Spinal cord (tissue), 10 donors: ENCODE results near the gene TSEN54. TPM values are rescaled to one million over a fixed set of nuclear protein-coding genes. Genes with fewer than 3 reads are reported as not detected.

ENCODE experiments used
- DNase-seq, 6 donors: peaks; one replicate each; pipeline versions ENCODE4 v3.0.0 to v3.0.0-alpha.2; 2013 to 2015; ENCODE audit warnings: low spot score in 6 of 6, low read depth in 4 of 6
- H3K27ac ChIP-seq: one replicate; pipeline ENCODE4 v1.5.1; 2013; ENCODE audit warnings: low read depth, low read length, control low read depth
- H3K27me3 ChIP-seq: one replicate; pipeline ENCODE4 v1.6.1; 2013; ENCODE audit warnings: low read length; ENCODE audit not compliant: control insufficient read depth, insufficient read depth
- H3K36me3 ChIP-seq: one replicate; pipeline ENCODE4 v1.6.1; 2013; ENCODE audit warnings: low read length; ENCODE audit not compliant: control insufficient read depth, insufficient read depth
- H3K4me1 ChIP-seq: one replicate; pipeline ENCODE4 v1.6.1; 2013; ENCODE audit warnings: low read length; ENCODE audit not compliant: control insufficient read depth, insufficient read depth
- H3K4me3 ChIP-seq: one replicate; pipeline ENCODE4 v1.5.1; 2013; ENCODE audit warnings: low read depth, low read length, control low read depth
- H3K9me3 ChIP-seq: one replicate; pipeline ENCODE4 v1.6.1; 2013; ENCODE audit warnings: low read length; ENCODE audit not compliant: control insufficient read depth, insufficient read depth
- WGBS: methylation state at CpG from one replicate; pipeline ENCODE4 v1.1.5; 2013; ENCODE audit warnings: missing lambda C conversion rate; ENCODE audit not compliant: insufficient coverage; 5-methylcytosine and 5-hydroxymethylcytosine counted together
- polyA plus RNA-seq, 2 donors: library from polyadenylated mRNA; unstranded; fragments of 120-200 nt; gene quantifications; one replicate each; pipeline ENCODE4 v1.2.1, GENCODE V29; 2013; ENCODE audit not compliant: insufficient read length in 2 of 2
- total RNA-seq, 2 donors: library from RNA; depleted of rRNA in 1 of 2; stranded (reverse); fragments of 120-200 nt in 1 of 2; fragments of >200 nt in 1 of 2; gene quantifications; one replicate each; pipeline versions ENCODE4 v1.2.3 to v1.2.4, GENCODE V29; 2013 to 2014
- donor health status: healthy.

Gene TSEN54
- total and polyA plus RNA-seq, 4 donors: 10.0 to 48.2 (median 30.9) TPM

GRCh38 chr17:75494326-75494877 lies 21.9 kb upstream of the TSEN54 start:
- H3K4me3 ChIP-seq: no peak overlapping the region
- H3K4me1 ChIP-seq: peaks cover 24% of the 10 kb centered on the region
- no peaks in the 10 kb centered on the region for H3K27me3 ChIP-seq
- no peak overlapping the region for H3K27ac ChIP-seq
- no peaks in the 10 kb centered on the region for H3K9me3 ChIP-seq
- no peak for DNase-seq
- WGBS: 95% methylated on average over 11 of the region's 14 CpGs
- H3K36me3 ChIP-seq: peaks cover 100% of the 10 kb centered on the region

- WGBS: 95% methylated on average over 10 of the region's 11 CpGs
- no peak overlapping the region for H3K4me3 ChIP-seq
- no peaks in the 10 kb centered on the region for H3K9me3 ChIP-seq
- no peak overlapping the region for H3K27ac ChIP-seq
- peaks cover 31% of the 10 kb centered on the region for H3K4me1 ChIP-seq
- no peaks in the 10 kb centered on the region for H3K27me3 ChIP-seq
- DNase-seq: no peak
- H3K36me3 ChIP-seq: peaks cover 100% of the 10 kb centered on the region
Measured at GRCh38 chr17:75496005-75496404, 20.3 kb upstream of the TSEN54 start.

GRCh38 chr17:75498039-75498725 lies 18.1 kb upstream of the TSEN54 start:
- Histone ChIP-seq H3K4me3 (no peak overlapping the region), H3K27ac (no peak overlapping the region), H3K4me1 (peaks cover 49% of the 10 kb centered on the region), H3K36me3 (peaks cover 100% of the 10 kb centered on the region), H3K9me3 (no peaks in the 10 kb centered on the region), H3K27me3 (no peaks in the 10 kb centered on the region)
- 86% methylated on average over 17 of the region's 21 CpGs for WGBS
- DNase-seq: no peak

- peaks cover 49% of the 10 kb centered on the region for H3K4me1 ChIP-seq
Measured at GRCh38 chr17:75498726-75499213, 17.6 kb upstream of the TSEN54 start.

GRCh38 chr17:75499313-75500022 lies 16.9 kb upstream of the TSEN54 start:
- Histone ChIP-seq H3K27ac (peak overlapping the region; percentile 18), H3K4me1 (peaks cover 54% of the 10 kb centered on the region), H3K4me3 (no peak overlapping the region)

More at GRCh38 chr17:75498726-75499213, 17.6 kb upstream of the TSEN54 start:
- Histone ChIP-seq H3K4me3 (no peak overlapping the region), H3K27me3 (no peaks in the 10 kb centered on the region), H3K36me3 (peaks cover 100% of the 10 kb centered on the region), H3K9me3 (no peaks in the 10 kb centered on the region), H3K27ac (no peak overlapping the region)
- no peak for DNase-seq
- 62% methylated on average over 16 of the region's 16 CpGs for WGBS

GRCh38 chr17:75500419-75501216 lies 15.7 kb upstream of the TSEN54 start:
- H3K27ac ChIP-seq: peak overlapping the region; percentile 69
- H3K4me3 ChIP-seq: no peak overlapping the region
- no peak for DNase-seq
- peaks cover 100% of the 10 kb centered on the region for H3K36me3 ChIP-seq
- H3K4me1 ChIP-seq: peaks cover 56% of the 10 kb centered on the region
- no peaks in the 10 kb centered on the region for H3K27me3 ChIP-seq
- WGBS: 86% methylated on average over 14 of the region's 17 CpGs
- no peaks in the 10 kb centered on the region for H3K9me3 ChIP-seq

More at GRCh38 chr17:75499313-75500022, 16.9 kb upstream of the TSEN54 start:
- H3K9me3 ChIP-seq: no peaks in the 10 kb centered on the region
- no peak for DNase-seq
- no peaks in the 10 kb centered on the region for H3K27me3 ChIP-seq
- peaks cover 100% of the 10 kb centered on the region for H3K36me3 ChIP-seq
- WGBS: 69% methylated on average over 7 of the region's 16 CpGs

GRCh38 chr17:75501378-75502071 lies 14.8 kb upstream of the TSEN54 start:
- peaks cover 61% of the 10 kb centered on the region for H3K4me1 ChIP-seq
- peak in 1 of 6 donors; percentile 75 for DNase-seq

GRCh38 chr17:75502072-75502720 lies 14.1 kb upstream of the TSEN54 start:
- Histone ChIP-seq H3K27ac (peak overlapping the region; percentile 75), H3K4me1 (peaks cover 68% of the 10 kb centered on the region), H3K36me3 (peaks cover 99% of the 10 kb centered on the region), H3K27me3 (no peaks in the 10 kb centered on the region), H3K9me3 (no peaks in the 10 kb centered on the region), H3K4me3 (no peak overlapping the region)
- DNase-seq: no peak
- WGBS: 83% methylated on average over 35 of the region's 40 CpGs

More at GRCh38 chr17:75501378-75502071, 14.8 kb upstream of the TSEN54 start:
- H3K27ac ChIP-seq: peak overlapping the region; percentile 75
- no peaks in the 10 kb centered on the region for H3K9me3 ChIP-seq
- H3K36me3 ChIP-seq: peaks cover 99% of the 10 kb centered on the region
- no peaks in the 10 kb centered on the region for H3K27me3 ChIP-seq
- WGBS: 74% methylated on average over 21 of the region's 21 CpGs
- no peak overlapping the region for H3K4me3 ChIP-seq
